GM12878 (cell line): ENCODE results near the gene MTHFD1L. TPM values are rescaled to one million over a fixed set of nuclear protein-coding genes. Genes with fewer than 3 reads are reported as not detected.

ENCODE experiments used
- EP300 ChIP-seq, 2 experiments: fragments of 150-350 bp in 1 of 2; IDR thresholded peaks; 2 replicates each; pipeline ENCODE4 v1.6.1; 2011 to 2012; ENCODE audit warnings: low read depth in 2 of 2, low read length in 2 of 2, borderline replicate concordance in 1 of 2, improper control_type of control experiment in 1 of 2, inconsistent platforms in 1 of 2; ENCODE audit not compliant: control insufficient read depth in 1 of 2
- ETV6 ChIP-seq, 2 experiments: fragments of 450-650 bp in 1 of 2; IDR thresholded peaks in 1 of 2; conservative IDR thresholded peaks in 1 of 2; 2 replicates each; pipeline ENCODE4 v1.6.1; 2014; ENCODE audit warnings: antibody characterized with exemption in 1 of 2, borderline replicate concordance in 1 of 2, low read depth in 1 of 2, mild to moderate bottlenecking in 1 of 2, moderate library complexity in 1 of 2
- FOXK2 ChIP-seq: fragments of 450-650 bp; IDR thresholded peaks from 2 replicates; pipeline ENCODE4 v1.6.1; 2017; ENCODE audit warnings: mild to moderate bottlenecking, moderate library complexity
- POLR2A ChIP-seq: IDR thresholded peaks from 2 replicates; pipeline ENCODE4 v1.6.1; 2011; ENCODE audit warnings: low read depth, mild to moderate bottlenecking, low read length
- RBBP5 ChIP-seq: fragments of 200-600 bp; sonication (generic); conservative IDR thresholded peaks from 2 replicates; pipeline ENCODE4 v1.6.1; 2016
- TCF12 ChIP-seq: IDR thresholded peaks from 2 replicates; pipeline ENCODE4 v1.6.1; 2011; ENCODE audit warnings: low read depth, mild to moderate bottlenecking, low read length
- ZBTB40 ChIP-seq: fragments of 450-650 bp; IDR thresholded peaks from 2 replicates; pipeline ENCODE4 v1.6.1; 2016; ENCODE audit warnings: mild to moderate bottlenecking, moderate library complexity, borderline replicate concordance
- polyA plus RNA-seq, 11 experiments: library from polyadenylated mRNA; depleted of rRNA in 4 of 11; unstranded in 6 of 11; stranded (reverse) in 5 of 11; fragments of >200 nt; fragmentation: Nextera tagmentation in 4 of 11; fragmentation: Illumina TruSeq in 1 of 11; extraction: Ambion mirVana in 4 of 11; extraction: Trizol in 1 of 11; gene quantifications; 1 replicate in 1 of 11; 2 replicates in 10 of 11; pipeline versions ENCODE4 v1.2.1 to v1.2.3, GENCODE V29; 2011 to 2016; ENCODE audit warnings: inconsistent platforms in 2 of 11, missing spikeins in 2 of 11, low read depth in 1 of 11
- total RNA-seq, 4 experiments: library from RNA; depleted of rRNA in 3 of 4; stranded (reverse); fragments of >200 nt in 3 of 4; fragmentation: Illumina TruSeq in 1 of 4; extraction: Trizol in 1 of 4; gene quantifications; 2 replicates each; pipeline versions ENCODE4 v1.2.1 to v1.2.3, GENCODE V29; 2013 to 2021

Gene MTHFD1L
- total and polyA plus RNA-seq, 10 of the 15 experiments (the other 5 are each of a cell fraction or from before 2014, with no cell fraction given), result 11.7 to 75.5 (median 28.8) TPM

- no peak for TF ChIP-seq ZBTB40
- TF ChIP-seq RBBP5, result no peak
- TF ChIP-seq TCF12, result no peak
- TF ChIP-seq POLR2A, result no peak
- no peak for TF ChIP-seq FOXK2
- TF ChIP-seq EP300 (IDR thresholded peaks at IDR 0.05; ENCODE audit: borderline replicate concordance in 1 of 2, control insufficient read depth in 1 of 2, low read depth in 2 of 2, low read length in 2 of 2), result no peak
- no peak for TF ChIP-seq ETV6 (conservative IDR thresholded peaks at IDR 0.05 in 1 of 2, IDR thresholded peaks at IDR 0.05 in 1 of 2; ENCODE audit: borderline replicate concordance in 1 of 2, low read depth in 1 of 2)
Observed at GRCh38 chr6:151060096-151060765, 194.7 kb downstream of the MTHFD1L start (continued).
